ENCODE results near the gene TMEM128. TPM values are rescaled to one million over a fixed set of nuclear protein-coding genes. Genes with fewer than 3 reads are reported as not detected.
"Not testable (repeated sequence)": the region's sequence is repeated elsewhere in the genome, so short reads cannot be mapped to it uniquely, and the experiment has no call there.

TMEM128 gene
- total RNA-seq, 1 donor = 12.2 TPM

DNA sequence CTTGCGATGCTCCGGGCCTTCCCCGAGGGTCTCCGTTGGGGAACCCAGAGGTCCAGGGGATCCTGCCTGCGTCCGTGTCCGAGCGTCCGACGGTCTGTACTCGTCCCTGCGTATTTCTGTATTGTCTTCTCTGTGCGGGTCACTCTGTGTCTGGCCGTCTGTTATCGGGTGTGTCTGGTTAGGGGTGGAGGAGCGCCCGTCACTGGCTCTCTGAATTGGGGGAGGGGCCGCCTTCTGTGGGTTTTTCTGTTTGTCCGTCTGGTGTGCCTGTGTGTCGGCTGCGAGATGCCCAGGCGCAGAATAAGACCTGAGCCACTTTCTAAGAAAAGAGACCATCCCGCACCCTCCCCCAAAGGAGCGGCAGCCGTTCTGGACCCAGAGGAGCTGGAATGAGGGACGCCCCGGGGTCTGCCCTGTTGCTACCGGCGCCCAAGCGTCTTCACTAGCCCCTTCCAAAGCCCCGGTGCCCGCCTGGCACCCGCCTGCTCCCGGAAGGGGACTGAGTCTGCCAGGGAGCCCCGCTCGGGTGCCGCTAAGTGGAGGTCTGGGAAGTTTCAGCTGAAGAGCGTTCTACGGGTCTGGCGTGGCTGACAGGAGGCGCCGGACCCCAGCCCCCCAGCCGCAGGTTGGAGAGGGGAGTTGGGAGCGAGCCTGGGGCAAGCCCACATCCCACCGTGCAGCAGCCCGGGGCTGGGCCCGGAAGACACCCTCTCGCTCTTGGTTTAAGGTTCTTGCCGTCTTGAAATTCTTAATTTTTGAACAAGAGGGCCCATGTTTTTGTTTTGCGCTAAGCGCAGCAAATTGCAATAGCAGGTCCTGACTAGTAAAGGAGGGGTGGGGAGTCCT lies 20.3 kb downstream of the TMEM128 start:
- peaks cover 21% of the 10 kb centered on the region for H3K27me3 ChIP-seq (ENCODE audit: insufficient read depth, low read length)
- no peaks in the 10 kb centered on the region for H3K9me3 ChIP-seq (ENCODE audit: low read depth, low read length)
- no peak overlapping the region for H3K4me3 ChIP-seq (ENCODE audit: low read length)
- no peaks in the 10 kb centered on the region for H3K4me1 ChIP-seq (ENCODE audit: insufficient read depth, low read length)

DNA sequence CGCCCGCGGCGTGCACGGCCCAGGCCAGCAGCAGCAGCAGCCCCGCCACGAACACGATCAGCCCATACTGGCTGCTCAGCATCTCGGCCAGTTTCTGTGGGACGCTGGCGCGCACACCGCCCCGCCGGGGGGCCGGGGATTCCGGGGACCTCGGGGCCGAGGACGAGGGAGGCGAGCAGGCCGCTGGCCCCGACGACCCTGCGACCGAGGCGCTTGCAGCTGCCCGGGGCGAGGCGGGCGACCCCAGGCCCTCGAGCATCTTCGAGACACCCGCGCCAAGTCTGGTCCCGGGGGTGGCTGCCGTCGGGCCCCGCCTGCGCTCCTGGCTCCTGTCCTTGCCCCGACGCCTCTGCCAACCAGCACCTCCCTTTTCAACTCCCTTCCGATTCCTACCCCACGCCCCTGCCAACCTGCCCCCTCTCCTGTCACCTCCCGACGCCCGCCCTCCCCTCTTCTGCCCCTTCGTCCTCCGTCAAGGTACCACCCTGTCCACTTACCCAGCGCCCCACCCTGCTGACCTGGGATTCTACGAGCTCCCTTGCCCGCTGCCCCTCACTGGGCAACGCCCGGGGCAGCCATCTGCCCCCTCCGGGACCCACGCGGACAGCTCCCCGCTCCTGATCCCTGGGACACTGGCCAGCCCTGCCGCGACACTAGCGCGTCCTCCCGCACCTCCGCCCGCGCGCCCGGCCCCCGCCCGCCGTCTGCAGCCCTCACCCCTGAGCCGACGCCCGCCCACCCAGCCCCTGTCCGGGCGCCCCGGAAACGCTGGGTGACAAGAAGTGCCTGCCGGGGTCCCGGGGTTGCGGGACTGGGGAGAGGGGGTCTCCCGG lies 21.2 kb downstream of the TMEM128 start, which contains the start of gene OTOP1:
Gene OTOP1 (minus strand): TSS at position 324 of the 833 bp plus-strand sequence. CDS start 65 bp downstream, at position 259.
- Histone ChIP-seq H3K9me3 (ENCODE audit: low read depth, low read length) (no peaks in the 10 kb centered on the region), H3K4me3 (ENCODE audit: low read length) (no peak within 1 kb of the TSS), H3K27me3 (ENCODE audit: insufficient read depth, low read length) (peaks cover 21% of the 10 kb centered on the region), H3K4me1 (ENCODE audit: insufficient read depth, low read length) (no peaks in the 10 kb centered on the region)

DNA sequence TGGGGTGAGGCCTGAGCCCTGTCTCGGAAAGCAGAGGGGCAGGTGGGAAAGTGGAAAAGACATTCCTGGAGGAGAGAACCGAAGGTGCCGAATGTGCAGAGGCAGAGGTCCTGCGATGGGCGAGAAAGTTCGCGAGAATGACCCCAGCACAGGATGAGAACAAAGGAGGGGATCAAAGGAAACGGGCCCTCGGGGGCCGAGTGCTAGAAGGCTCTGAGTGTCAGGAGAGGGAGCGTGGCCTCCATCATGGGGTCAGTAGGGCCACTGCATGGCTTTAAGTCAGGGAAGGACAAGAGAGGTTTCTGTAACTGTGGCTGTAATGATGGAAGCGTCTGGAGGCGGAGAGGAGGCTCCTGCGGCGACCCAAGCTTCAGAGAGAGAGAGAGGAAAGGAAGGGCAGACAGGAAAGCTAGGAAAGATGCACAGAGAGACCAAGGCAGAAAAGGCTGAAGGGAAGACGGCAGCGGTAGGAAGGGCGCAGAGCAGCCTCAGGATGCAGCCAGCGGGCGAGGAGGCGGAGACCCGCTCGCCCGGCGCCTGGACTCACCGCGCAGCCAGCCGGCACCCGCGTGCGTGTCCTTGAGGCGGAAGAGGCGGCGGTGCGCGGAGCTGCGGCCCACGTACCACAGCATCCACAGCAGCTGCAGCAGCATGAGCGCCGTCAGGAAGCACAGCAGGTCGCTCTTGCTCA lies 22.0 kb downstream of the TMEM128 start:
- H3K9me3 ChIP-seq (ENCODE audit: low read depth, low read length) = no peaks in the 10 kb centered on the region
- H3K4me3 ChIP-seq (ENCODE audit: low read length) = no peak overlapping the region
- peaks cover 21% of the 10 kb centered on the region for H3K27me3 ChIP-seq (ENCODE audit: insufficient read depth, low read length)
- no peaks in the 10 kb centered on the region for H3K4me1 ChIP-seq (ENCODE audit: insufficient read depth, low read length)

DNA sequence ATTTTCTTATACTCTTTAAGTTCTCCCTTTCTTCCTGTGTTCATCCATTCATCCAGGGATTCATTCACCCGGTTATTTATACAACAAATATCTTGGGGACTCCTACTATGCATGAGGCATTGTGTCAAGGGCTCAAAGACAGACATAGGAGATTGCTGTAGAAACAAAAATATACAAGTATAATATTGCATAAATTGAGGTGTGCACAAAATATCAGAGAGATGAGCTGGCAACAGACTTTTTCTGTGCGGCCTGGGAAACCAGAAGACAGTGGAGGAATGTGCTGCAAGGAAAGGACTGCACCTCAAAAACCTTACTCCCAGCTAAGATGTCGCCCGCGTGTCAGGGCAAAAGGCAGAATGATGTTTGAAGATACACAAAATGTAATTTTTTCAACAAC lies 30.9 kb downstream of the TMEM128 start:
- H3K4me1 ChIP-seq (ENCODE audit: insufficient read depth, low read length) = no peaks in the 10 kb centered on the region
- no peak overlapping the region for H3K4me3 ChIP-seq (ENCODE audit: low read length)
- H3K9me3 ChIP-seq (ENCODE audit: low read depth, low read length) = no peaks in the 10 kb centered on the region
- H3K27me3 ChIP-seq (ENCODE audit: insufficient read depth, low read length) = no peaks in the 10 kb centered on the region

DNA sequence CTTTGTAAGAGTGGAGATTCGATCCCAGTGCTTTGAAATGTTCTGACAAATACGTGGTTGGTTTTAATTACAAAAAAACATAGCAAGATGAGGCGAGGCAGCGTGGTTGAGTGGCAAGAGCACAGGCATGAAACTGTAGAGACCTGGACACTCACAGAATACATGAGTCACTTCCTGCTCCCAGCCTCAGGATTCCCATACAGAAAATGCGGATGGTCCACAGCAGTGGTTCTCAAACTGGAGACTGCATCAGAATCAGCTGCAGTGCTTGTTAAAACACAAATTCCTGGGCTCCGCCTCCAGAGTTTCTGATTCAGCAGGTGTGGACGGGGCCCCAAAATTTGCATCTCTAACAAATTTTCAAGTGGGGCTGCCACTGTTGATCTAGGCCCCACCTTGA lies 31.4 kb downstream of the TMEM128 start:
- no peak overlapping the region for H3K4me3 ChIP-seq (ENCODE audit: low read length)
- no peaks in the 10 kb centered on the region for H3K4me1 ChIP-seq (ENCODE audit: insufficient read depth, low read length)

DNA sequence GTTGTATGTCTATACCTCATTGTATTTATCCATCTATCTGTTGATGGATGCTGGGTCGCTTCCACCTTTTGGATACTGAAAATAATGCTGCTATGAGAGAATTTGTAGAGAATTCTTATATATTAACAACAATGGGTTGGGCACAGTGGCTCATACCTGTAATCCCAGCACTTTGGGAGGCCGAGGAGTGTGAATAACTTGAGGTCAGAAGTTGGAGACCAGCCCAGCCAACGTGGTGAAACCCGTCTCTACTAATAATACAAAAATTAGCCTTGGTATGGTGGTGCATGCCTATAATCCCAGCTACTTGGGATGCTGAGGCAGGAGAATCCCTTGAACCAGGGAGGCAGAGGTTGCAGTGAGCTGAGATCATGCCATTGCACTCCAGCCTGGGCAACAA lies 34.3 kb downstream of the TMEM128 start:
- not testable (repeated sequence) for H3K4me1 ChIP-seq (ENCODE audit: insufficient read depth, low read length); H3K9me3 ChIP-seq (ENCODE audit: low read depth, low read length); H3K4me3 ChIP-seq (ENCODE audit: low read length); H3K27me3 ChIP-seq (ENCODE audit: insufficient read depth, low read length)

More for the DNA sequence above, 31.4 kb downstream of the TMEM128 start:
- no peaks in the 10 kb centered on the region for H3K9me3 ChIP-seq (ENCODE audit: low read depth, low read length)
- H3K27me3 ChIP-seq (ENCODE audit: insufficient read depth, low read length) = no peaks in the 10 kb centered on the region

DNA sequence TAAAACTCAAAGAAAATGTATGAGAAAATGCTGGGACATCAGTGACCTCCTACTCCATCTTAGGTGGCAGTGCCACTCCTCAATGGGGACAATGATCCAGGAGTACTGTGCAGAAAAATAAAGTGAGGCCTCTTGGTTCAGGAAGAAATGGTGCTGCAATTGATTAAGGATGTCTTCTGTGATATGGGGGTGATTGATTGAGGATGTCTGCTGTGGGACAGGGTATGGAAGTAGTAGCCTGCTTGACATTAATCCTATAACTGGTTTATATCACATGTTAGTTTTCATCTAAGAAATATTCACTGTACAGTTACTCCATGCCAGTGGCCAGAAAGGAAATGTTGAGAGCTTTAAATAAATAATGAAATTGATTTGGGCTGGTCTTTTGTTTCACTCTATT lies 41.8 kb downstream of the TMEM128 start:
- Histone ChIP-seq H3K27me3 (ENCODE audit: insufficient read depth, low read length) (peaks cover 3% of the 10 kb centered on the region), H3K4me1 (ENCODE audit: insufficient read depth, low read length) (no peaks in the 10 kb centered on the region), H3K9me3 (ENCODE audit: low read depth, low read length) (no peaks in the 10 kb centered on the region), H3K4me3 (ENCODE audit: low read length) (no peak overlapping the region)

DNA sequence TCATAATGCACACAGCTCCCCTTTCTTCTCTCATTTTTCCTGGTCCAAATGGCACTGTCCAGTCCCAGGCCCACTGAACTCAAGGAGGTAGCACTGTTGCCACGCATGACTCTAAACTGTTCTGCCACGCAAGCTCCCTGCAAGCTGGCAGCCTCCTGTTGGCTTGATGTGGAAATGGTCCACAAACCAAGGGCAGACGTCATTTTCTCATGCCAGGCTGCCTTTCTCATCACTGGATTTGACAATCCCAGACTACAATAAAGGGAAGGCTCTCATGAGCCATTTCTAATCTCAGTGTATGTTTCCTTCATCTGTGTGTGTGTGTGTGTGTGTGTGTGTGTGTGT lies 43.6 kb downstream of the TMEM128 start:
- Histone ChIP-seq H3K27me3 (ENCODE audit: insufficient read depth, low read length) (peaks cover 3% of the 10 kb centered on the region), H3K4me3 (ENCODE audit: low read length) (no peak overlapping the region), H3K9me3 (ENCODE audit: low read depth, low read length) (no peaks in the 10 kb centered on the region), H3K4me1 (ENCODE audit: insufficient read depth, low read length) (no peaks in the 10 kb centered on the region)

DNA sequence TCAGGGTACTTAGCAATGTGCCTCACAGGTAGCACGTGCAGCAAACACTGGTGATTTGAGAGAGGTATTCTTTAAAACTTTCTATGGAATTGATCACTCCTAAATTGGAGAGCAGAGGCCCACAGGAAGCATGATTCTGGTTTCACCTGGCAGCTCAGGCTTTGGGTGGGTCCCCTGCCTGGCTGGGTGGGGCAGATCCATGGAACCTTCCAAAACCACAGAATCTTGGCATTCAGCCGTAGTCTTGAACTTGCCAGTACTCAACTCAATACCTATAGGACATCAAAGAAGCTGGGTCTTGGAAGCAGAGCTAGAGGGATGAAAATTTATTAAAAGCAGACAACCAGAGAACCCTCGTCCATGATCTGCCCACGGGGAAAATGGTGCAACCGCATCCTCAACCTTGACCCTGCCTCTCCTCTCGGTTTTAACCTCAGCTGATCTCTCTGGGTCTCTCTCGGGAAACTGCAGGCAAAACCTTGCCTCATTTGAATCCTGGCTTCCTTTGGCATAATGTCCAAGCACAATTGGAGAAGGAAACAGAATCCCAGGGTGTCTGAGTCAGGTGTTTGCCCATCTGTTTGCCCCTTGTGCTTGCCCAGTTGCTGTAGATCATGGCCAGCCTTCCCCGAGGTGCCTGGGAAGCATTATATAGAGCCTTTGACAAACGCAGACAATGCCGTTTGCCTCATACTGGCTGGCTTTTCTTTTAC lies 44.2 kb downstream of the TMEM128 start:
- H3K27me3 ChIP-seq (ENCODE audit: insufficient read depth, low read length) = peaks cover 3% of the 10 kb centered on the region
- no peaks in the 10 kb centered on the region for H3K9me3 ChIP-seq (ENCODE audit: low read depth, low read length)
- no peaks in the 10 kb centered on the region for H3K4me1 ChIP-seq (ENCODE audit: insufficient read depth, low read length)
- no peak overlapping the region for H3K4me3 ChIP-seq (ENCODE audit: low read length)

DNA sequence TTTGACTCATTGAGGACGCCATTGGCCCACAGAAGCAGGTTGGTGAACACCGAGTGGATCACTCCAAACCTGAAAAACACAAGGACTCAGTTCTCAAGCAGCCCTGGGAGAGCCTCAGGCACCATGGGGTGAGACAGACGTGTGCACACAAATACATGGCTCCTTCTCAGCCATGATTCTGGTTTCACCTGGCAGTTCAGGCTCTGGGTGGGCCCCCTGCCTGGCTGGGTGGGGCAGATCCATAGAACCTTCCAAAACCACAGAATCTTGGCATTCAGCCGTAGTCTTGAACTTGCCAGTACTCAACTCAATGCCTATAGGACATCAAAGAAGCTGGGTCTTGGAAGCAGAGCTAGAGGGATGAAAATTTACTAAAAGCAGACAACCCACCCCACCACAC lies 45.5 kb downstream of the TMEM128 start:
- H3K9me3 ChIP-seq (ENCODE audit: low read depth, low read length) = no peaks in the 10 kb centered on the region

DNA sequence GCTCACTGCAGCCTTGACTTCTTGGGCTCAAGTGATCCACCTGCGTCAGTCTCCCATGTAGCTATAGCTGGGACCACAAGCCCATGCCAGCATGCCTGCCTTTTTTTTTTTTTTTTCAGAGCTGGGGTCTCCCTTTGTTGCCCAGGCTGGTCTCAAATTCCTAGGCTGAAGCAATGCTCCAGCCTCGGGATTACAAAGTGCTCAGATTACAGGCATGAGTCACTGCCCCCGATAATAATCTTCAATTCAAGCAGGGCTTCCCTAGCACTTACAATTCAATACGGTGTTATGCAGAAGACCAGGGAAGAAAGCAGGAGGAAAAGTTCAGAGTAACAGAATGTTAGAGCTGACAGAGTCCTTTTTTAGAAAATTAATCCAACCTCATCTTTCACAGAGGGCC lies 47.4 kb downstream of the TMEM128 start:
- Histone ChIP-seq H3K9me3 (ENCODE audit: low read depth, low read length) (no peaks in the 10 kb centered on the region), H3K4me3 (ENCODE audit: low read length) (no peak overlapping the region), H3K4me1 (ENCODE audit: insufficient read depth, low read length) (no peaks in the 10 kb centered on the region), H3K27me3 (ENCODE audit: insufficient read depth, low read length) (no peaks in the 10 kb centered on the region)

More for the DNA sequence above, 45.5 kb downstream of the TMEM128 start:
- H3K4me3 ChIP-seq (ENCODE audit: low read length) = no peak overlapping the region
- H3K4me1 ChIP-seq (ENCODE audit: insufficient read depth, low read length) = no peaks in the 10 kb centered on the region
- peaks cover 3% of the 10 kb centered on the region for H3K27me3 ChIP-seq (ENCODE audit: insufficient read depth, low read length)

DNA sequence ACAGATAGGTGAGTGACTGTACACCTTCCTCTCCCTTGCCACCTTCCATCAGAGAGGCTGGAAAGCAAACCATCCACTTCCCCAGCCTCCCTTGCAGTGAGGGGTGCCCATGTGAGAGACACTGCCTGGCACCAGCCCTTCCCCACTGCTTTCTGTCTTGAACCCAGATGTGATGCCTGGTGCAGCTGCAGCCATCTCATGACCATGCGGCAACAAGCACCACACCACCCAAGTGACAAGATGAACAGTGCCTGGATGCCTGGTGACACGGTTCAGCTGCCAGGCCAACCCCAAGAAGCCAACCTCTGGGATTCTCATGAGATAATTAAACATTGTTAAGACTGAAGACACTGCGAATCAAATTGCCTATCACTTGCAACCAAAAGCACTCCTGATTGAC lies 52.7 kb downstream of the TMEM128 start:
- H3K9me3 ChIP-seq (ENCODE audit: low read depth, low read length) = no peaks in the 10 kb centered on the region
- no peaks in the 10 kb centered on the region for H3K27me3 ChIP-seq (ENCODE audit: insufficient read depth, low read length)
- no peak overlapping the region for H3K4me3 ChIP-seq (ENCODE audit: low read length)
- no peaks in the 10 kb centered on the region for H3K4me1 ChIP-seq (ENCODE audit: insufficient read depth, low read length)

DNA sequence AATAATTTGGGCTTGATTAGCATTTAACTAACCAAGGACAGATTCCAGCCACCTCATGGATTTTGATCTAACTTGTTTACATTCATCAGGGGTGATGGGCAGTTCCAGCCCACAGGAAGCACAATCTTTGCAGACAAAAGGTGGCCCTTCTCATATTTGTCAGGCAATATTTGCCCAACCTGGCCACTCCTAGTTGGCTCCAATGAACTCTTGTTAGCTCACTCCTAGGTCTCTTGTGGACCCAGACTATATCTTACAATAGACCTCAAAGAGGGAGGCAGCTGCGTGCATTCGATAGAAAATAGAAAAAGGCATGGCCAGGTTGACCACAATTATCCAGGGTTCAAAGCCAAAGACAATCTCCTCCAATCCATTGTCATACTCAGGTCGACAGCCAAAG lies 59.5 kb downstream of the TMEM128 start:
- H3K4me1 ChIP-seq (ENCODE audit: insufficient read depth, low read length); H3K9me3 ChIP-seq (ENCODE audit: low read depth, low read length); H3K27me3 ChIP-seq (ENCODE audit: insufficient read depth, low read length); H3K4me3 ChIP-seq (ENCODE audit: low read length): not testable (repeated sequence)

Measured in mononuclear cell (primary cell).